GM18499 (cell line): ENCODE results near the gene CYP3A4.
"Not testable (repeated sequence)": the region's sequence is repeated elsewhere in the genome, so short reads cannot be mapped to it uniquely, and the experiment has no call there.

Experiments used
- ATAC-seq: cut with Tn5 transposase; IDR thresholded peaks from one replicate; pipeline ENCODE4 v1.9.1; 2021; ENCODE audit warnings: moderate number of reproducible peaks; ENCODE audit not compliant: insufficient read depth, unreplicated experiment

The CYP3A4 gene

DNA sequence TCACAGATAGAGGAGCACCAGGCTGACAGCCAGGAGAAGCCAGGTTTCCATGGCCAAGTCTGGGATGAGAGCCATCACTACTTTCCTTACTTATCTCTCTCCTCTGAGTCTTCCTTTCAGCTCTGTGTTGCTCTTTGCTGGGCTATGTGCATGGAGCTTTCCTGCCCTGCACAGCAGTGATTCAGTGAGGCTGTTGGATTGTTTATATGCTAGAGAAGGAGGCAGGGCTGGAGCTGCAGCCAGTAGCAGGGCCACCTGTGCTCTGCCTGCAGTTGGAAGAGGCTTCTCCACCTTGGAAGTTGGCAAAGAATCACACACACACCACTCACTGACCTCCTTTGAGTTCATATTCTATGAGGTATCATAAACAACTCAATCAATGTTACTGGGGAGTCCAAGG, at the start of gene CYP3A4:
TSS of gene CYP3A4 (minus strand) at position 178 of the 400 bp plus-strand sequence. CDS start at position 75, 103 bp downstream.
- ATAC-seq: no peak

DNA sequence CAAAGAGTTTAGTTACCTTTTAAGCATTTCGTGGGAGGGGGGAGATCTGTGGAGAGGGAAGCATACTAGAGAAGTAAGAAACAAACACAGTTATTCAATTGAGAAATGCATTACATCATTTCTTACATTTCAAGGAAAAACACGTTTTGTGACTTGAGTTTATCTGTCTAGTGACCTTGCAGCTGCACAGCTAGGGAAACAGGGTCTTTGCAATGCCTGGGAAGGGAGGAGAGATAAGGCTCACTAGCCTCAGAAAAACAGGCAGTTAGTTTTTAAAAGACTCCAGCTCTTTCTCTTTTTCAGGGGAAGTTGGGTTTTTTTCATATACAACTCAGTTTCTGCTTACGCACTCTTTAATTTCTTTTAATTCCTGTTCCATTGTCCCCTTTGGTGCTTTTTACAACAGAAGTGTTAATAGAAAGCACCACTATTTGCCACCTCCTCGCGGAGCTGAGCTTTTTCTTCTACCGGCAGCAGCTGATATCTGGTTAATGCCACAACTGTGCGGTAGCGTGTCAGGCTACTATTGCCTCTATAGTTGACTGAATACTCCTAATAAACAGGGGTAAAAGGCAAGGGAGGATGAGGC, 49.4 kb upstream of the CYP3A4 start:
- ATAC-seq: no peak

DNA sequence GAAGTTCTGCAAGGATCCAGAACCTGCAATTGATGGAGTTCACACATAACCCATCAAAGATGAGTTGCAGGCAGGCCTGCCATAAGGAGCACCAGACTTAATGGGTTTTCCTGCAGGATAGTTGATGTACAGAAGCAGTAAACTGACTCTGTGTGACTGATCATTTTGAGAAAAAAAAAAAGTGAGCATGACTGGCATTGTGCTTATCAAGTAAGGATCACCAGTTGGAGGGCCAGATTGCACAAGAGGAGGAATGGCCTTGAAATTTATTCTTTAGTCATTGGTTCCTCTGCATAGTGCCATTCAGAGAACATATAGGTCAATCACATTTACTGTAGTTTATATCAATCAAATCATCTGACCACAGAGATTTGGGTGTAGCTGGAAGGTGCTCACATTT, 47.6 kb upstream of the CYP3A4 start:
- ATAC-seq: no peak

DNA sequence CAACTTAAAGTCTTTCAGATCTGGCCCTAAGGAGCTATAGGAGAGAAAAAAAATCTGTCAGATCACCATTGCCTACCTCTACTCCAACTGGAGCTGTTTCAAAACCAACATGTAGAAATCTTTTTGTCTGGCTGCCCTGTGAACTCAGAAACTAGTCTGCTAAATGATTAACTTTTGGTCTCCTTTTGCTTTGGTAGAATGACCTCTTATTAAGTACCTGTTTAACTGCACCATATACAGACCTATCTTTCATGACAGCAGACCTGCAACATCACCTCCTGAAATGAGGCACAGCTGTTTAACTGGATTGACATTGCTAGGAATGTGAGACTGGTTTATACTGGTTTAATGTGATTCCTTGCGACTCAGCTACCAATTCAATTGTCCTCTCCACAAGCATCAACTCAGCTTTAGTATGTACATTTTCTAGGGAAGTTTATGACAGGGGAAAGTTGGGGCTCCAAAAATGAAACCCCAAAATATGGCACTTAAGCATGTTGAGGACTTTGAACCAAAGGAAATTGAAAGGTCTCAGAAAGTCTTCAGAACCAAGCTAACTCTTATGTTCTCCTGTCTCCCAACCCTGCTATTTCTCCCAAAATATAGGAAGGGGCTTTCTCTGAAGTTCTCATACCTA, 45.7 kb upstream of the CYP3A4 start:
- ATAC-seq: no peak

DNA sequence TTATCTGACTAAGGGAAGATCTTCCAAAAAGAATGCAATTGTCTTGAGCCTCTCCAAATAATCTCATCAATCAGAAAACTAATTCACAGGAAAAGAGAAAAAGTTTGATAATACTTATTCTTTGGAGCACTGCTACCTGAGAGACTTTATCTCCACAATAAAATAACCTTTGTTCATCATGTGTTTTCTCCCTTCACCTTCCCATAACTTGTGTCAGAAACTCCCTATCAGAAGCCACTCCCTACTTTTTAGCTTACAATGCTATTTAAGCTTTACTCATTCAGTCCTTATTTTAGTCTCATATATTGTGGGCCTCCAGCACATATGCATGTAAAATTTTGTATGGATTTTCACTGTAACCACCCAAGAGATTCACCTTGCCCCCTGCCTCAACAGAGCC, 44.8 kb upstream of the CYP3A4 start:
- no peak for ATAC-seq

DNA sequence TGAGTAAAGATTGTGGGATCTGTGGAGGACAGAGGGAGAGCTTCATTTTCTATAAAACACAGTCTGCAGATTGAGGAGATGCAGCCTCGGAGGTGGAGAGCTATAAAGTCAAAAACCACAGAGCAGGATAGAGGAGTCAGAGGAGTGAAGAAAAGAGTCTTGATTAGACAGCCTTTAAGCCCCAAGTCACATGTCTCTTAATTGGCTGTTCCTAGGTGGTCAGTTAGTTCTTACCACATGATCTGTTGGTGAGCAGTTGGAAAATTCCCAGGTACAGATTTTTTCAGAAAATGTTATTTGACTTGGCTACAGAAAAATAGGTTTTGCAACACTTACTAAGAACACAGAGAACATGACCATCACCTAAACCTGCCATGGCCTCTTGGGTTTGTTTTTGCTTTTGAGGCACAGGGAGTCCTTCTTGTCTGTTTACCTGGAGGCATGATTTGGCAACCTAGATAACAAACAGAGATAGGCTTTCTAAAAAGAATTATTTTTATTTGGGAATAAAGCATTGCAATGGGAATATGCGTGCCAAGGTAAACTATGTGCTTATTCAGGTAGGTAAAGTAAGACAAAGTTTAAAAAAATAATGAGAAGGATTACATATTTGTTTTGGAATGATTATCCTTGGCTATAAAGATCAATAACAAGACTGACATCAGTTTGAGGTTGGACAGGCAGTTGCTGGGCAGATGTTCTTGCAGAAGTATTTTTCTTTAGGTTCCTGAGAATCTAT, 43.2 kb upstream of the CYP3A4 start:
- ATAC-seq: no peak

DNA sequence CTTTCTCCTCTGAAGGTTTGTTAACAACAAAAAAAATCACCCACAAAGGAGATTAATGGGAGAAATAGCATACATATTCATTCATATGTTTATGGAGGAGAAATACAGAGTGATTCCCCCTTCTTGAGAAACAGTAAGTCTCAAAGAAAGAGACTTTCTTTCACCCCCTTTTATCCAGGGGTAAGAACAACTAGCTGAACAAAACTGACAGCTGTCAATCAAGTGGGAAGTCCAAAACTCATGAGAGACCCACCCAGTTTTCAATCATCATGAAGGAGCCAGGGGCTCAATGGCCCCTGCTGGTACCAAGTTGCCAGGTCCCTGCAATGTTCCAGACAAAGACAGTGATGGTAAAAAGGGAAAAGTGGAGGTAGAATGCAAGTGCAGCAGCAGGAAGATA, 41.9 kb upstream of the CYP3A4 start:
- no peak for ATAC-seq

DNA sequence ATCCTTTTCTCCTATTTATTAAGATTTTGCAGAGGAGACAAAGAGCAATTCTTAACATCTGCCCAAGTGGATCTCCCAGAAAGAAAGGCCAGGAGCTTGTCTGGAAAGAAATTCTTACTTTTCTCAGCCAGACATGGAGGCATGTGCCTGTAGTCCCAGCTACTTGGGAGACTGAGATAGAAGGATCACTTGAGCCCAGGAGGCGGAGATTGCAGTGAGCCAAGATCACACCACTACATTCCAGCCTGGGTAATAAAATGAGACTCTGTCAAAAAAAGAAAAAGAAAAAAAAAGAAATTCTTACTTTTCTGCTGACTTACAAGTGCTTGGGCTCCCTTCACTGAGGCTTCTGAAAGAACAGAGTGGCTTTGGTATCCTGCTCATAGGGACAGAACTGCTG, 41.5 kb upstream of the CYP3A4 start:
- no peak for ATAC-seq

DNA sequence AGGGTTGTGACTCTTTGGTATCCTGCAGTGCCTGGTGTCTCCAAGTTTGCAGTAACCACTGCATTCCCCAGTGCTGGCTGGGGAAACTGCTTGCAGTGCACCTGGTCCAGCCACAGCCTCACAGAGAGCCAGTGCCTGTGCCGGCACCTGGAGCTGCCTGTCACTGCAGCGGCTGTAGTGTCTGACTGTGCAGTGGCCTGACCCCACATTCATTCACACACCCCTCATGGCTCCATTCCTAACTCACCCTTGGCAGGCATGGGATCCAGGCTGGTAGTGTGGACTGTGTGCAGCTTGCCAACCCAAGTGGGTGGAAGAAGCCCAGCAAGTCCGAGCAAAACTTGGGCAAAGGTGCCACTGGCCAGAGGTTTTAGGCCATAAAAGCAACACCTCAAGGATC, 40.1 kb upstream of the CYP3A4 start:
- ATAC-seq: no peak

DNA sequence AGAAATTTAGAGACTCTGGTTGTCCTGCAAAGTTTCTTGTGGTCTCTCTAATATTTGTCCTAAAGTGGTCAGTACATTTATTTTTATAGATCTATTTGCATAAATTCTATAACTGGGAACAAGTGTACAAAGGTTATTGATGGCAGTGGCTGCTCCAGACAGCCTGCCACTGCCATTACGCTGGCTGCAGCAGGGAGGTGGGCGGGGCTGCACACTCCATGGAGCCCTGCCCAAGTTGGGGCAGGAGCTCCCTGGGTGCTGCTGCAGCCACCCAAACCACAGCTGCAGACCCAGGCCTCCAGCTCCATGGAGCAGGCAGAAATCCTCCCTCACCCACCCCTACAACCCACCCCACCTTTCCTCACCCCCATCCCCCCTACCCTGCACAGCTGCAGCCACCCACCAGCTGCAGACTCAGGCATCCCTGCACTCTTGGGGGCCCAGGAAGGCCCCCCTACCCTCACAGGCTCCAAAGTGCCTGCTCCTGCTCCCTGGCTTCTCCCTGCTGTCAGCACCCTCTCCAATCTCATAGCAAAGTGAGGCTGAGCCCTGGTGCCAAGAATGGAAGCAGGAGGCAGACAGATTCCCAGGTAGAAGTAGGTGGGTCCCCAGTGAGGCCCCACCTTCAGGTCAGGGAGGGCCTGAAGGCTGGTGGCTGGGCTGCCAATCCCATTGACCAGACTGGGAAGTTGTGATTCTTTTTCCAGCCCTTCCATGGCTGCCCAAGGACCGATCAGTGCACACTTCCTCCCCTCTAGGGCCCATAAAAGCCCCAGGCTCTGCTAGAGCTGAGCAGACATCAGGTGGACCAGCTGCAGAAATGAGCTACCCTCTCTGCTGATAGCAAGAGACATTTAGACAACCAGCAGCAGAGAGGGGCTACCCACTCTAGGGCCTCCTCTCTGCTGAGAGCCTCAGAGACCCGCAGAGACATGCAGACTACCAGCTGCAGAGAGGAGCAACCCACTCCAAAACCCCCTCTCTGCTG, 39.0 kb upstream of the CYP3A4 start:
- ATAC-seq: no peak

- ATAC-seq: no peak
Measured at GRCh38 chr7:99820408-99821027, 36.5 kb upstream of the CYP3A4 start.

- no peak for ATAC-seq
Measured at GRCh38 chr7:99808766-99809165, 24.8 kb upstream of the CYP3A4 start.

DNA sequence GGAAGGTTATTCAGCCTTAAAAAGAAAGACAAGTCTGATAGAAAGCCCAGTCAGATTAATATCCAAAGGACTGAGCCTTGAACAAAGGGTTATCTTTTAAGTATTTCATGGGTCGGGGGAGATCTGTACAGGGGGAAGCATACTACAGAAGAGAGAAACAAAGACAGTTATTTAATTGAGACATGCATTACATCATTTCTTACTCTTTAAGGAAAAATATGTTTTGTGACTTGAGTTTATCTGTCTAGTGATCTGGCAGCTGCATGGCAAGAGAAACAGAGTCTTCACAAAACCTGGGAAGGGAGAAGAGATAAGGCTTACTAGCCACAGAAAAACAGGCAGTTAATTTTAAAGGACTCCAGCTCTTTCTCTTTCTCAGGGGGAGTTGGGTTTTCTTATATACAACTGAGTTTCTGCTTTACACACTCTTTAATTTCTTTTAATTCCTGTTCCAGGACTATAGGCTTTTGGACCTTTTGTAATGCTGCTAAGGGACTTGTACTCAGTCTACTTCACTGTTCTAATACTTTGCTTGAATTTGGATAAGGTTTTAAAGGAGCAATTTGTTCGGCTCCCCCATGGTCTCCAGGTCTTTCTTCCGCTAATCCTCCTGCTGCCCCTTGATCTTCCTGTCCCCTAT, 23.0 kb upstream of the CYP3A4 start:
- no peak for ATAC-seq

- ATAC-seq: no peak
Measured at GRCh38 chr7:99805641-99806040, 21.7 kb upstream of the CYP3A4 start.

DNA sequence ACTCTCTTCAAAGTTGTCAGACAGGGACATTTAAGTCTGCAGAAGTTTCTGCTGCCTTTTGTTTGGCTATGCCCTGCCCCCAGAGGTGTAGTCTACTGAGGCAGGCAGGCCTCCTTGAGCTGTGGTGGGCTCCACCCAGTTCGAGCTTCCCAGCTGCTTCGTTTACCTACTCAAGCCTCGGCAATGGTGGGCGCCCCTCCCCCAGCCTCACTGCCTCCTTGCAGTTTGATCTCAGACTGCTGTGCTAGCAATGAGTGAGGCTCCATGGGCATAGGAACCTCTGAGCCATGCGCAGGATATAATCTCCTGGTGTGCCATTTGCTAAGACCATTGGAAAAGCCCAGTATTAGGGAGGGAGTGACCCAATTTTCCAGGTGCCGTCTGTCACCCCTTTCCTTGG, 19.1 kb upstream of the CYP3A4 start:
- ATAC-seq: not testable (repeated sequence)

- ATAC-seq: not testable (repeated sequence)
Measured at GRCh38 chr7:99801407-99801806, 17.4 kb upstream of the CYP3A4 start.

DNA sequence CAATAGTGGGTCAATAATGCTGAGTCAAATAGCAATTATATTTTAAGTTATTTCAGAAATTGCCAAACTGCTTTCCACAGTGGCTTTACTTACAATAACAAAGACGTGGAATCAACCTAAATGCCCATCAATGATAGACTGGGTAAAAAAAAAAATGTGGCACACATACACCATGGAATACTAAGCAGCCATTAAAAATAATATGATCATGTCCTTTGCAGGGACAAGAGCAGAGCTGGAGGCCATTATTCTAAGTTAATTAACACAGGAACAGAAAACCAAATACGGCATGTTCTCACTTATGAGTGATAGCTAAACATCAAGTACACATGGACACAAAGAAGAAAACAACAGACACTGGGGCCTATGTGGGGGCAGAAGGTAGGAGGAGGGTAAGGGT, 15.0 kb upstream of the CYP3A4 start:
- ATAC-seq: no peak

DNA sequence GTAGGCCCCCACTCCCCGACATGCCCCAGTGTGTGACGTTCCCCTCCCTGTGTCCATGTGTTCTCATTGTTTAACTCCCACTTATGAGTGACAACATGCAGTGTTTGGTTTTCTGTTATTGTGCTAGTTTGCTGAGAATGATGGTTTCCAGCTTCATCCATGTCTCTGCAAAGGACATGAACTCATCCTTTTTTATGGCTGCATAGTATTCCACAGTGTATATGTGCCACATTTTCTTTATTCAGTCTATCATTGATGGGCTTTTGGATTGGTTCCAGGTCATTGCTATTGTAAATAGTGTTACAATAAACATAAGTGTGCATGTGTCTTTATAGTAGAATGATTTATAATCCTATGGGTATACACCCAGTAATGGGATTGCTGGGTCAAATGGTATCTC, 11.9 kb upstream of the CYP3A4 start:
- not testable (repeated sequence) for ATAC-seq

DNA sequence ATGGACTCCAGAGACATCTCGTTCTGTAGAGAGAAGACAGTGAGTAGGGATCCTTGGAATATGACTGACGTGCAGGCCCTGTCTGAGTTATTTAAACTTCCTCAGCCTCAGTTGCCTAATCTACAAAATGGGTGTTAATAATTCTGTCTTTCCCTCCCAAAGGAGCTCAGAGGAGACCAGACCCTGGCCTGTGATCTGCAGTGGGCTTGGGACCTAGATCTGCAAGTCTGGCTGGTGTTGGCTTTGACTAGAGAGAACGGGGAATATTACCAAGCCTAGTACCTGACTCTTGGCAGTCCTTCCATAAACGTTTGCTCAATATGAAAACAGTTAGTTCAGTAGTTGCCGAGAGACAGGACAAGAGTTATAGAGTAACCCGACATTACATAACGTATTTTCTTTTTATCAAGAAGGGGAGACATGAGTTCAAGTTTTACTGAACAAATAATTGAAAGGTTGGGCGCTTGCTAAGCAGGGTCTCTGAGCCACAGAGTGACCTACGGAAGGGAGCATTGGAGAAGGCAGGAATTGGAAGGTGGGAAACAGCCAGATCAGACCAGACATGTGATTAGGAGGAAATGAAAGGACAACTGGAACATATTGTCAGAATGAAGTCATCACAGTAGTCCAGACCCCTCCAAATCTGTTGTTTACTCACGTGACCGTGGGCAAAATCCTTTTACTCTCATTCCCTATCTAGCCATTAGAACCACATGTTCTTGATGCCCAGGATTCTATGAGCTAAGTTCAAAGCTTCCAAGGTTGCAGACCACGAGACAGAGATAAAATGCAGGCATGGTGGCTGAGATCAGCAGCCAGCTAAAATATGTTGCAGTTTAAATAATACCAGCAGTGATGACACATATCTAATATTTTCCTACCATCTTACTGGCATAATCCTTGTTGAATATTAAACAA, 10.9 kb upstream of the CYP3A4 start:
- no peak for ATAC-seq
